GM18508 (cell line): ENCODE data around the gene BAIAP2L1.

Source experiments
- ATAC-seq: cut with Tn5 transposase; IDR thresholded peaks from one replicate; pipeline ENCODE4 v1.9.1; 2021; ENCODE audit warnings: moderate number of reproducible peaks; ENCODE audit not compliant: insufficient read depth, unreplicated experiment

BAIAP2L1 gene

GRCh38 chr7:98360221-98361130 lies 40.4 kb downstream of the BAIAP2L1 start:
- ATAC-seq = no peak

DNA sequence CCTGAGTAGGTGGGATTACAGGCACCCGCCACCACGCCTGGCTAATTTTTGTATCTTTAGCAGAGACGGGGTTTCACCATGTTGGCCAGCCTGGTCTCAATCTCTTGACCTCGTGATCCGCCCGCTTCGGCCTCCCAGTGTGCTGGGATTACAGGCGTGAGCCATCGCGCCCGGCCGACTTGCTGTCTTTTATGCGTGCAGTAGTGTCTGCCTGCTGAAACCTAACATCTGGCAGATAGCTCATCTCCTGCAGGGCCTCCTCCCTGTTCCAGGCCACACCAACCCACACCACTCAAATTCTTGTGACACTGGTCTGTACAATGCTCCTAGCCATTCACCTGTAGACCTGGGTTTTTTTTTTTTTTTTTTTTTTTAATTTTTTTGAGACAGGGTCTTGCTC lies 41.5 kb downstream of the BAIAP2L1 start:
- ATAC-seq = no peak

GRCh38 chr7:98358706-98359105 lies 42.2 kb downstream of the BAIAP2L1 start:
- ATAC-seq = no peak

- ATAC-seq = no peak
These were observed 43.1 kb downstream of the BAIAP2L1 start for GRCh38 chr7:98357751-98358161.

DNA sequence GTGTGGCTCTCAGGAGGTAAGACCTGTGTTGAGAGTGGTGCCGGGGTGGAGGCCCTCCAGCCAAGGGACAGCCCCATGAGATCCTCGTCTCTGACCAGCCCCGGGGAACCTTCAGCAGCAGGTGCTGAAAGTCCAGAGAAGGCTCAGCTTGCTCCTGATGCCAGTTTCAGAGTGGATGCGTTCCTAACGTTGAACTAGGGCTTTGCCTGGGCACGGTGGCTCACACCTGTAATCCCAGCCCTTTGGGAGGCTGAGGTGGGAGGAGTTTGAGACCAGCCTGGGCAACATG lies 45.7 kb downstream of the BAIAP2L1 start:
- ATAC-seq = no peak

DNA sequence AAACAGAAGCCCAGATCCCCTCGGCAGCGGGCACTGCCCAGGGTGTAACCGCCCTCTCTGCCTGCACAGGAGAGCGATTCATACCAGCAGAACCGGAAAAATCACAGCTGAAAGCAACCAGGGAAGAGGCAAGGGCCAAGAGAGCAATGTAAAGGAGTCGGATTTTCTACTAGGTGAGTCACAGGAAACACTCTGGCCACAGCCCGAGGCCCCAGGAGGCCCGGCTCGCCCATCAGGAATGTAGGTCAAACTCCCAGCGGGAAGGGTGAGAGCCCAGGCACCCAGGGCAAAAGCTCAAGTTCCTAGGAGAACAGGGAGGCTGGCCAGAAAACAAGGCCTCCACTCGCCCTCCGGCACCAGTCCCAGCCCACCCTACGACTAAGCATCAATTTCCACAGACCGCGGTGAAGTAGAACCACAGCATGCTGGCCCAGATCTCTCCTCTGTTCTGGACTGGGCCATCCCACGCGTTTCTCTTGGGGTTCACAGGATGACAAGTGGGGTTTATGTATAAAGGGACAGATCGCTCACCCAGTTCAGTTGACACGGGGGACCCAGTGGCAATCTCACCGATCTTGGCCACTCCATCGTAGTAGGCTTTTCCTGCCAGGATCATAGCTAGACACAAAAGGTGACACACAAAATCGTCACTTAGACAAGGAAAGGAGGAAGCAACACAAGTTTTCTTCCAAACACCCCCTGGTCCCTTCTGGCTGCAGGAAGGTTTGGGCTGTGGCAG lies 46.2 kb downstream of the BAIAP2L1 start:
- no peak for ATAC-seq

DNA sequence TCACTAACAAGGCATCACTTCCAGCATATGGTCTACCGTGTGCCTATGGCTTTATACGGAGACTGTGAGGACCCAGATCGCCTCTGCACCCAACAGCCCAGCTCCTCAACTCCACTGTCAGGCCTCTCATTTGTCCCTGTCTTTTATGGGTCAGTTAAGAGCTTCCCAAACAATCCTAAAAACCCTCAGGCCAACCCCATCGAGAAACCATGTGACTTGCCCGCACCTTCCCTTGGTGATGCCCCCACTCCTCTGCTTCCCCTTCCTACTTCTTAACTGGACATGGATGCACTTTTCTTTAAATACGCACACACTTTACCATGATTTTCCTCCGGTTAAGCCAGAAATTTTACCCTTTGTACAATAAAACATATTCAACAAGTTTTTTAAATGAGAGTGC lies 46.8 kb downstream of the BAIAP2L1 start:
- ATAC-seq = no peak

DNA sequence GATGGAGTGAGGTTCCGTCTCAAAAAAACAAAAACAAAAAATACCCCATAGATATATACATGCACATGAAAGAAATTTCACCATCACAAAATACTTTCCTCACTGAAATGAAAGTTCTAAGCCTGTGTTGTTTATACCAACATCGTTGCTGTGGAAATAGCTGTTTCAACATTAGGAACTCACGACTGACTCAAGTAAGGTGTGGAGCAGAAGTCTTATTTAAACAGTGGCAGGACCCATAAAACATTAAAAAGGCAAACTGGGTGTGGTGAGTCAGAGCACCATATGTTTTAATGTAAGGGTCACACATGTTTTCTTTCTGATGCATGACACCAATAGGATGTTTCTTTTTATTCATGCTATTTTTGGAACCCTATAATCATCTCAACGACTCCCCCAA lies 48.3 kb downstream of the BAIAP2L1 start:
- no peak for ATAC-seq

DNA sequence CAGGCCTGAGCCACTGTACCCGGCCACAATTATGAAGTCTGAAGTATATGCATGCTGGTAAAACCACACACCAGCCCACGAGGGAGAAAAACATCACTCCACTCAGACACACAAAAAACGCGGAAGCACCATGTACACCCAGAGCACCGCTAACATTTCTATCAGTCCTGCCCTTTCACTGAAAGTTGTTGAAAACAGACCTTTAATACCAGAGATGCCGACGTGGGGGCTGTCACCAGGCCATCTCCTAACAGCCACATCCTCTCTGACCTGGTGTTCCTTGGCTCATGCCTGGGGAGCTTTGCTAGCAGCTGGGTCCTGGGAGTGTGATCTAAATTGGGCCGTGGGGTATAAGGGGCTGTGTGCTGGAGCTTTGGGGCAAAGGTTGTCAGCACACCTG lies 49.8 kb downstream of the BAIAP2L1 start:
- ATAC-seq = no peak

DNA sequence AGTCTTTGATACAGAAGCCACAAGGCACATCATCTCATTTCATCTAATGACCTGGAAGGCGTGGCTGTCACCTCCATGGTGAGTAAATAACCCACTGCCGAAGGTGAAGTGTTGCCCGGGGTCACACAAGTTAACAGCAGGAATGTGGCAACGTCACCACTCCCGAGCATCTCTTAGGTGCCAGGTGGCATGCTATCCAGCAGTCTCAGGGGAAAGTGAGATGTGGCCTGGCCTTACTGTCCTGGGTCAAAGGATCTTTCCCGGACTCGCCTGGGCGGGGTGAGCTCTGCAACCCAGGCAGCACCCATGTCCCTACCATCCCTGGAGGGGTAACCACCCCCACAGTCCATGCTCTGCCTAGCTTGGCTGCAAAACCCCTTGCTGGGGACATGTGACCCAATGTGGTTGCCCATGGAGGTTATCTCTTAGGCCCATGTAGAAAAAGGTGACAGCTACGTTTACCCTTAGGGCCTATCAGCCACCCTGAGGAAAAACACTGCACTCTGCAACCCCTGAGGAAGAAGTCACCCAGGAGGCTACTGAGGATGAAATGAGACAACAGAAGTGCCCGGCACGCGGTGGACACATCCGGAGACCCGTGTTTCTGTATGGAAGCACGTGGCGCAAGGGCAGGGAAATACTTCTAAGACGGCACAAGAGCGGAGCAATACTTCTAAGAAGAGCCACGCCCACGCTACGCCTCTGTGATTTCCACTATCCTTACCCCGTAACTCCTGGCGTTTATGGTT lies 52.0 kb downstream of the BAIAP2L1 start:
- ATAC-seq = no peak

DNA sequence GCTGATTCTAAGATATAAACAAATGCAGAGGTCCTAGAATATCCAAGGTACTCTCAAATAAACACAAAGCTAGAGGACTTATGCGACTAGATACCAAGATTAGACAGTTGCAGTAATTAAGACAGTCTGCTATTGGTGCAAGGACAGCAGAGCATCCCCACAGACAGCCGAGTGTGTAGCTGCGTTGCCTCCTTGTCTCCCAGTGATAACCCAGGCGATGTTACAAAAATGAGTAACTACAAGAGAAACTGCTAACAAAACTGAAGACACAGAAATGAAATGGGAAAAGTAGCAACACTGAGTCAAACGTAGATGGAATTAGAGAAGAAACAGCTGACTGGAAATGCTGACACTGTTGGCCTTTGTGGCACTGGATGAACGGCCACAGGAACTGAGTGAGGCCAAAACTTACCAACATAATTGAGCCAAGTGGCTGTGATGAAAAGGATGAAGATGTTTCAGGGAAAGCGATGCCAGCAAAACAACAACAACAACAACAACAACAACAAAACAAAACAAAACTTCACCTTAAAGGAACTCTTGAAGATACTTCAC lies 54.3 kb downstream of the BAIAP2L1 start:
- ATAC-seq = no peak

DNA sequence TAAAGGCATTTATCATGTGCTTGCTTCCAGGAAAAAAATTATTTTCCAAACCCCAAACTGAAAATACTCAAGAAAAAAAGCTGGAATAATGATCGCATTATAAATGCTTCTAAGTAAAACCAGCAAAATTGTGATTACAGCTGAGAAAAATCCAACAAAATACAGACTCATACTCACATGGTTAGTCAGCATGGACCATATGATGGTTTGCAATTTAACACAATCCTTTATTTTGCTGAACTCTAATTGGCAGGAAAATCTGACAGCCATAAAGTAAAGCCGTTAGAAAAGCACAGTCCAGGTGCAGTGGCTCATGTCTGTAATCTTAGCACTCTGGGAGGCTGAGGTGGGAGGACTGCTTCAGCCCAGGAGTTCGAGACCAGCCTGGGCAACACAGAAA lies 59.8 kb downstream of the BAIAP2L1 start:
- ATAC-seq = no peak

GRCh38 chr7:98339043-98339442 lies 61.8 kb downstream of the BAIAP2L1 start:
- no peak for ATAC-seq

DNA sequence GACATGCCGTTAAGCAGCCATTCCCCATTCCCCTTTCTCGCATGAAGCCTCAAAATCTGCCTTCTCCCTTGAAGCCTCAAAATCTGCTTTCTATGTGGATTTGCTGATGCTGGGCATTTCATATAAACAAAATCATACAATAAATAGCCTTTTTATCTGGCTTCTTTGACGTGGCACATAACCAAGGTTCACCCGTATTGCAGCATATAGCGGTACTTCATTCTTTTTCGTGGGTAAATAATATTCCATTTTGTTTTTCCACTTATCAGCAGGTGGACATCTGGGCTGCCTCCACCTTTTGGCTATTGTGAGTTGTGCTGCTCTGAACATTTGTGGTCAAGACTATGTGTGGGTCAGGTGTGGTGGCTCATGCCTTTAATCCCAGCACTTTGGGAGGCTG lies 62.4 kb downstream of the BAIAP2L1 start:
- ATAC-seq = no peak

DNA sequence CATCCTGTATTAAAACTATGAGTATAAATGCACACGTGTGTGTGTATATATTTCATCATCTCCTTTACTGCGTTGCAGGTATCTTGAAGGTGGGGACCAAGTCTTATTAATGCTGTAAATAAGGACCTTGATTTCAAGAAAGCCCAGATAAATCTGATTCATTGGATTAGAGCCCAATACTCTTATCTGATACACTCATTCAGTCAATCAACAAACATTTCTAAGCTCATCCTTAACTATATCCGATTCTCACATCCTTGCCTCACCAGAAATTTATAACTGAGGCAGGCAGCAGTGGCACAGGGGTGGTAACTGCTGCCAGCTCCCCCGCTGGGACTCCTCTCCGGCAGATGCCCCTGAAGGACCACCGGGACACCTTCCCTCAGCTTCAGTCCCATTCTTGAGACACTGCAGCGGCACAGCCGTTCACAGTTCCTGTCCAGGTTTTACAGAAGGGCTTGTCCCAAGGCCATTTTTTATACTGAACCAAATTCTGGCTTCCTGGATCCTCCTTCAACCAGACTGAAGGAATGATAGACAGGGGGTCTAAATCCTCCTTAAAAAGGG lies 65.4 kb downstream of the BAIAP2L1 start:
- ATAC-seq = no peak

DNA sequence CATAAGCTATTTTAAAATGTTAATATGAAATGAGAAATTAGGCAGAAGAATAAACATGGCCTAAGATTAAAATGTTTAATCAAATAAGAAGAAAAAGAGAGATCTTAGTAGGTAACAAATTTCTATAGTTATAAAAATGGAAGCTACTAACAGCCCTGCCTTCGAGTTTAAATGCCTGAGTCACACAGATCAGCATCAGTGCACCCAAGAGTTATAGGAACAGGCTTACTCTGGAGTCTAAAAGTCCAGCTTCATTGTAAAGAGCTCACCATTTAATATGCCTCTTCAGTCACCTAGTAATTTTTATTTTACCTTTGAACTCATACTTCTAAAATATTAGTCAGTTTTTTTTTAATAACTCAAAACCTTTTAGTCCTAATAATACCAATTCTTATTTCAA lies 66.8 kb downstream of the BAIAP2L1 start:
- ATAC-seq = no peak

- no peak for ATAC-seq
These were observed 69.9 kb downstream of the BAIAP2L1 start for GRCh38 chr7:98330926-98331529.

DNA sequence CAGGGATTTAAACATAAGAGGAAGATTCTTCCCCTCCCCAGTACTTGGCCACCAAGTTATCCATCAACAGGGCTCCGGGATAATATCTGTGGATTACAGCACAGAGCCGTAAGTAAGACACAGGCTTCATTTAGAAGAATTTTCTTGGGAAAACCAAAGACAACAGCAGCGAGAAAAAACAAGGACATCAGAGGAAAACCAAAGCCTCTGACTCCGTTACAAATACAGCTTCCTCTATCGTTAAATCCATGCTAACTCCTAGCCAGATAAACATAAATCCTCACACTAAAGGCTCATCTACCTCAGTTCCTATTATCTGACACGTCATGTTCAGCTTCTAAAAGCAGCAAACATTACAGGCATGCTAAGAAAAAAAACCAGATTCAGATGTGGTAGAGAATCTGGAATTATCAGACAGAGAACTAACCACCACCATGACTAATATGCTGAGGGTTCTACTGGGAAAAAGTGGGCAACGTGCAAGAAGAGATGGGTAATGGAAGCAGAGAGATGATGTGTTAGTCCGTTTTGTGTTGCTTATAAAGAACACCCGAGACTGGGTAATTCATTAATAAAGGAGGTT lies 71.0 kb downstream of the BAIAP2L1 start:
- no peak for ATAC-seq

DNA sequence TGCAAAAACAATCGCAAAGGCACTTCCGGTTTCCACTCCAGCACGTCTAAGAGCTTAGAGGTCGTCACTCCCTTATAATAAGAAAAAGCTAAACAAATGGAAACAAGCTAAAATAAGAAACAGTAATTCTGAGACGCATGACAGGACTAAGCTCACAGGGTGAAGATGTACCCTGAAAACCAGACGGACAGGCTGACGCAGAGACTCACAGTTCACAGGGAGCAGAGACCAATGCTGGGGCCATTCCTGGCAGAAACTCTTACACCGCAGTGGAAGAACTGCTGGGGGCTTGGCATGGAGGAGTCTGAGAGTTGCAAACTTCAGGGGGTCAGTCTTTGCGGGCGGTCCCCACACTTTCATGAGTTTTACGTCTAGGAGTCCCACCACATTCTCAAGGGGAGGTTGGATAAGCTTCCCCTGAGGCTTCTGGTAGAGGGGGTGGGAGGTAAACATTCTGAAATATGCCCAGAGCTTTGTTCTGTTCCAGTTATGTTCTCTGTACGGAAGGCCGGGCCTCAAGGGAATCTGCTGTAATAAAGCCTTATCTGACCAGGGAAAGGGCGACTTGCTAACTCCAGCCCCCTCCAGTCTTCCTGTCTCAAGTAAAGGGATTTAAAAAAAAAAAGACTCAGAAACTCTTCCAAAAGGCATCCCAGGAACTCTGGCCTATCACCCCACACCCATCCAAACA lies 71.6 kb downstream of the BAIAP2L1 start:
- ATAC-seq = no peak
